CD4-positive, alpha-beta T cell treated with Interleukin-21 for 1 hour (primary cell): ENCODE measurements around the gene GXYLT2.
"Not testable (repeated sequence)": the region's sequence is repeated elsewhere in the genome, so short reads cannot be mapped to it uniquely, and the experiment has no call there.

Experiments used
- DNase-seq: peaks from one replicate; pipeline ENCODE4 v3.0.0-alpha.2; 2020

Gene GXYLT2

GRCh38 chr3:72982609-72983366, 94.9 kb downstream of the GXYLT2 start:
- DNase-seq = no peak

DNA sequence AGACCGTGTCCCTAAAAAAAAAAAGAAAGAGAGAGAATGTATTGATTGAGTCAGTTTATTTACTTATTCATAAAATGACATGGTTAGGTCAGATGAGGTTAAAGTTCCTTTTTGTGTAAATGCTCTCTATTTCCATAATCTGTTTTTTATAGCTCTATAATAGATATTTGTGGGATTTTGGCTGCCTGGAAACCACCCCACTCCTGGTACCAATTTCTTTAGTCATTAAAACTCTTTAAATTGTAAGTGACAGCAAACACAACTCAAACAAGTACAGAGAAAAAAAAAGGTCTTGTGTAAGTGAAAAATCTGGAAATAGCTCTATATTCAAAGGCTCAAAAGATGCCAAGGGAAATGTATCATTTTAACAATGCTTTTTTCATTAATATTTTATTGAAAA, 97.7 kb downstream of the GXYLT2 start:
- no peak for DNase-seq

- DNase-seq = no peak
These were observed 103.0 kb downstream of the GXYLT2 start for GRCh38 chr3:72990701-72991395.

- no peak for DNase-seq
These were observed 103.7 kb downstream of the GXYLT2 start for GRCh38 chr3:72991522-72991921.

- no peak for DNase-seq
These were observed 105.5 kb downstream of the GXYLT2 start for GRCh38 chr3:72993391-72993790.

DNA sequence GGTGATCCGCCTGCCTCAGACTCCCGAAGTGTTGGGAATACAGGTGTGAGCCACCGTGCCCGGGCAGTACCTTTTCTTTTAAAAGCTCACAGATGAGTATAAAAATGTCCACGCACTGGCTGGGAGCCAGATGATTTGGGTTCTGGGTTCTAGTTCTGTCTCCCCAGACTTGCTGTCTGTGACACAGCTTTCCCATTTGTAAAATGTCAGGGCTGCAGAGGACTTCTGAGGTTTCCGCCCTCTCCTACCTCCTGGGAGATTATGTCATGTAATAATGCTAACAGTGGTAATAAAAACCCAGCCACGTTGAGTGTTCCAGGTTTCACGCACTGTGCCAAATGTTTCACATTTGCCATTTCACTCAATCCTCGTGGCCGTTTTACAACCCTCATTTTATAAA, 107.5 kb downstream of the GXYLT2 start:
- no peak for DNase-seq

DNA sequence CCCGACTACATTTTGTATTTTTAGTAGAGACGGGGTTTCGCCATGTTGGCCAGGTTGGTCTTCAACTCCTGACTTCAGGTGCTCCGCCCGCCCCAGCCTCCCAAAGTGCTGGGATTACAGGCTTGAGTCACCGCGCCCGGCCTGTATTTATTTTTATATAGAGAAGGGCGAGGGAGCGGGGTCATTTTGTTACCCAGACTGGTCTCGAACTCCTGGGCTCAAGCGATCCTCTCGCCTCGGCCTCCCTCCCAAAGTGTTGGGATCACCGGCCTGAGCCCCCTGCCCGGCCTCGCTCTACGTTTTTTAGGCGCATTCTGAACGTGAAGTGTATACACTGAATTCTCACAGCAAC, 108.3 kb downstream of the GXYLT2 start:
- no peak for DNase-seq

DNA sequence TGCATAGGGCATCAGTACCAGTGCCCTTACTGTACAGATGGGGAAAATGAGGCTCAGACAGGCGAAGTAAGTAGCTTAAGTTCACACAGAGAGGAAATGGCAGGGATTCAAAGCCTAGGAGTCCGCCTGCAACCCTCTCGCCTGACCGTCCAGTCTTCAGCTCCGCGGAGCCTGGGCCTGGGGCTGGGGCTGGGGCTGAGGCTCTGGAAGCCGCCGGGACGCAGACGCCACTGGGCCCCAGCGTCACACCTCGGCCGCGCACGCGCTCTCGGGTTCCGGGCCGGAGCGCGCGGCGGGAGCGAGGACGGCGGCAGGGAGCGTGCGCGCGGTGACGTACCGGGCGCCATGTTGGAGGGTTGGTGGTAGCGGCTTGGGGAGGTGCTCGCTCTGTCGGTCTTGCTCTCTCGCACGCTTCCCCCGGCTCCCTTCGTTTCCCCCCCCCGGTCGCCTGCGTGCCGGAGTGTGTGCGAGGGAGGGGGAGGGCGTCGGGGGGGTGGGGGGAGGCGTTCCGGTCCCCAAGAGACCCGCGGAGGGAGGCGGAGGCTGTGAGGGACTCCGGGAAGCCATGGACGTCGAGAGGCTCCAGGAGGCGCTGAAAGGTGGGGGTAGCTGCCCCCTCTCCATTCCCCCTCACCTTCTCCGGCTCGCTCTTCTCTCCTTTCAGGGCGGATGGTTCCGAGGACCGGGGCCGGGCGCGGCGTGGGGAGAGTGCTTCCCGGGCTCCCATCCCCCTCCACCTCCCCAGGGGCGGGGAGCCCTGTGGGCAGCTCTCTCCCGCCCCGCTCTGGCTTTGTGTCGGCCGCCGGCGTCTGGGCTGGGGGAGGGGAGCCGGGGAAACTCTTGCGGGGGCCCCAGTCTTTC, 108.9 kb downstream of the GXYLT2 start, which contains the start of gene PPP4R2:
Gene PPP4R2, plus strand, starts transcription at position 339 of the 861 bp plus-strand sequence. Its CDS starts 227 bp downstream, at position 566.
- DNase-seq = peak; percentile 93

DNA sequence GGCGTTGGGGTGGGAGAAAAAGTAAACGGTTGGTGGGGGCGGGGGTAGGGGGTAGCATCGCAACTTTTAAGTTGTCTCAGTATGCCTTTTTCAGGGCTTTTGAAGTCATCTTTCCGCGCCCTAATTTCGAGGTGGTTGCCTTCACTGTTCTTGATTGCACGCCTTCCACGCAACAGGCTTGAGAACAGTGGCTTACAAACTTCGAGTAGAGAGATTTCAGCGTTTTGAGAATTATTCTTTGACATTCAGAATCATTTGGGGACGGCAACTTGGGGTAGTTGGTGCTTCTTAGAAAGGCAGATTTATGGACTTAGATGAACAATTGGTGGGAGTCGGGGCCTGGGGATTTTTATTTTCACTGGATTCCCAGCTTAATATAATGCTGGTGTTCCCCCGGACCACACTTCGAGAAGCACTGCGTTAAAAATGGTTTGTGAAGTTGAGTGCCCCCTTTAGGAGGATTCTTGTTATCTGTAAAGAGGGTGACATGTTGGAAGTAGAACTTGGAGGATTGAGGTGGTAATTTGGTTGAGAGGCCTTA, 109.6 kb downstream of the GXYLT2 start:
- DNase-seq = peak; percentile 63

GRCh38 chr3:72998466-72998865, 110.6 kb downstream of the GXYLT2 start:
- no peak for DNase-seq

- DNase-seq = peak; percentile 19
These were observed 112.1 kb downstream of the GXYLT2 start for GRCh38 chr3:72999951-73000350.

DNA sequence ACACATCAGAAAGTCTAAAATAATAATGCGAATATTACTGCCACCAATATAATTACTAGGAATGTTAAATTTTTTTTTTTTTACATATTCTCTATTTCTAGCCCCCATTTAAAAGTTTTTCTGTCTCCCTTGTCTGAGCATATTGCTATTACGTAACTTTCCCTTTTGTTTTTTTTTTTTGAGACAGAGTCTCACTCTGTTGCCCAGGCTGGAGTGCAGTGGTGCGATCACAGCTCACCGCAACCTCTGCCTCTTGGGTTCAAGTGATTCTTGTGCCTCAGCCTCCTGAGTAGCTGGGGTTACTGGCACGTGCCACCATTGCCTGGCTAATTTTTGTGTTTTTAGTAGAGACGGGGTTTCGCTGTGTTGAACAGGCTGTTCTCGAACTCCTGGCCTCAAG, 115.2 kb downstream of the GXYLT2 start:
- not testable (repeated sequence) for DNase-seq

GRCh38 chr3:73004316-73004715, 116.5 kb downstream of the GXYLT2 start:
- no peak for DNase-seq

DNA sequence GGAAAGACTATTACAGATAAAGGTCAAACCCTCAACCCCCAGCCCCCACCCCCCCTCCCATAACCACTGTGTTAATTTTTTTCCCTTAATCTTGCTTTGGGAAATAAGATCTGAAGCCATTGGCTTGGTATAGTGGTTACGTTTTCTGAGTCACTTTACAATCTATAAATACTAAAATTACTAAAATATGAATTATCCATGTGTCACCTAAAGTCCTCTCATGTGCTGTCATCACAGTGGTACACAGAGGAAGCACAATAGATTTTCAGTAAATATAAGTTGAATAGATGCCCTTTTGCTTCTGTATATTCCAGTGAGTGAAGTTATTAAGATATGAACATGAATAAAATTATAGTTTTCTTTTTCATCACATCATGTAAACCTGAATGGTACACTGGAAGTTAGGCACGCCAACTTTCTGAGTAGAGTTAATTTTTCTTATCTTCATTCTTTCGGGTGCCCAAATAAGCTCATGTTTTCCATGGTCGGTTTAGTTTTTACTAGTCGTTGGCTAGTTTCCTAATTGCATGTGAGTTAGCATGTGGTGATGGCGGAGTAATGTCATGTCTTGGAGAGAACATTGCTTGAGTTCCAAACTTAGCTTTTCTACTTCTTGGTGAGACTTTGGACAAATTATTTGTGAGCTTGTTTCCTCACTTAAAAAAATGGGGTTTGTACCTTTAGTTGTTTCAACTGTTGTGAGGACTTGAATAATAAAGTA, 120.3 kb downstream of the GXYLT2 start:
- no peak for DNase-seq

DNA sequence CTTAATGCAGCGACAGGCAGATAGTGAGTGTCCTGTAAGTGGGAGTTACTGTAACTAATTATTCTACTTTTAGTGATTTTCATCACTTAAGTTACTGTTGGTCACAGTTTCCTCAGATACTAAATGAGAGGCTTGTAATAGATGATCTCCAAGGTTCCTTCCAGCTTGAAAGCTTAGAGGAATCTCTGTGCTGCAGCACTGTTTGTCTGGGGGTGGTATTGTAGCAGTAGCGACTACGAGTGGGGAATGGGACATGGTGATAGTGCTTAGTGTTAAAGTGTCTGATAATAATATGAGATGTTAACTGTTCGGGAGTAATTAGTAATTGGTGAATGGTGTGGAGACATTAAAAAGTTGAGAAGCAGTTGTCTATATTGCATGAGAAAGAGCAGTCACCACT, 121.2 kb downstream of the GXYLT2 start:
- no peak for DNase-seq

- DNase-seq = no peak
These were observed 121.9 kb downstream of the GXYLT2 start for GRCh38 chr3:73009750-73010149.

- DNase-seq = no peak
These were observed 122.3 kb downstream of the GXYLT2 start for GRCh38 chr3:73010158-73010557.

DNA sequence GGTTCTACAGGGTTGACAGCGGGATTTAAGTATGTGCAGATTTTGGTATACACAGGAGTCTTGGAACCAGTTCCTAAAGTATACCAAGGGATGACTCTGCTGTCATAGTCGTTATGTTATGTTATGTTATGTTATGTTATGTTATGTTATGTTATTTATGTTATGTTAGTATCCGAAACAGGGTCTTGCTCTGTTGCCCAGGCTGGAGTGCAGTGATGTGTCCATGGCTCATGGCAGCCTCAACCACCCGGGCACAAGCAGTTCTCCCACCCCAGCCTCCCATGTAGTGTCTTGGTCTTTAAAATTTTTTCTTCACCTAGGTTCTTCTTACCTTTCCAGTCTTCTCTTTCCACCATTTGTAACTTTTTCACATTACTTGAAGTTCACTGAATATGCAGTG, 130.5 kb downstream of the GXYLT2 start:
- no peak for DNase-seq

DNA sequence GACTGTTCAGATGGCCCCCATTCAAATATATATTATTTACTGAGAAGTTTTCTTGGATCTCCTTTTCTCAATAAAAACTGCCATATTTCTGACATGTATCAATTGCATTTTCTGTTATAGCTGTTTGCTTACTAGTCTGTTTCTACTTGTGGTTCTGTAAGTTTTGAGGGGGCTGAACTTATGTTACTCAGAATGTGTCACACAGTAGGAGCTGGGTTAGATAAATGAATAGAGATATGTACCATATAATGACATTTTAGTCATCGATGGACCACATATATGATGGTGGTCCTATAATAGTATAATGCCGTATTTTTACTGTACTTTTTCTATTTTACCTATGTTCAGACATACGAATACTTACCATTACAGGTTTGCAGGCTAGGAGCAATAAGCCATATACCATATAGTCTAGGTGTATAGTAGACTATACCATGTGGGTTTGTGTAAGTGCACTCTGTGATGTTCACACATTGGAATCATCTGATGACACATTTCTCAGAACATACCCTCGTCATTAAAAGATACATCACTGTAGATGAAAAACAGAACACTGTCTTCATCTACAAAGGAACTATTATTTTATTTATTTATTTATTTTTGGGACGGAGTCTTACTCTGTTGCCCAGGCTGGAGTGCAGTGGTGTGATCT, 131.1 kb downstream of the GXYLT2 start:
- DNase-seq = no peak

GRCh38 chr3:73021301-73021835, 133.5 kb downstream of the GXYLT2 start:
- DNase-seq = no peak

- no peak for DNase-seq
These were observed 137.0 kb downstream of the GXYLT2 start for GRCh38 chr3:73024836-73025235.
